GM21825 (cell line): Measurements from ENCODE around the gene RALGDS.

ENCODE experiments used
- ATAC-seq: cut with Tn5 transposase; IDR thresholded peaks from one replicate; pipeline ENCODE4 v1.9.1; 2021; ENCODE audit warnings: mild to moderate bottlenecking, moderate library complexity; ENCODE audit not compliant: unreplicated experiment

Gene RALGDS

GRCh38 chr9:133120501-133121197 lies 391 bp downstream of the RALGDS start:
- no peak for ATAC-seq

- no peak for ATAC-seq
Measured at GRCh38 chr9:133119846-133120500, 1.1 kb downstream of the RALGDS start.

GRCh38 chr9:133119103-133119845 lies 1.8 kb downstream of the RALGDS start:
- ATAC-seq = no peak

- ATAC-seq = no peak
Measured at GRCh38 chr9:133118568-133118967, 2.5 kb downstream of the RALGDS start.

- no peak for ATAC-seq
Measured at GRCh38 chr9:133118179-133118520, 2.9 kb downstream of the RALGDS start.

GRCh38 chr9:133117271-133118178 lies 3.5 kb downstream of the RALGDS start:
- ATAC-seq = no peak

GRCh38 chr9:133116346-133117231 lies 4.5 kb downstream of the RALGDS start:
- ATAC-seq = no peak

- peak; percentile 63 for ATAC-seq
Measured at GRCh38 chr9:133115604-133116345, 5.3 kb downstream of the RALGDS start.

GRCh38 chr9:133114886-133115603 lies 6.0 kb downstream of the RALGDS start:
- no peak for ATAC-seq

- no peak for ATAC-seq
Measured at GRCh38 chr9:133113949-133114885, 6.8 kb downstream of the RALGDS start.

- no peak for ATAC-seq
Measured at GRCh38 chr9:133113163-133113948, 7.7 kb downstream of the RALGDS start.

GRCh38 chr9:133112663-133113026 lies 8.4 kb downstream of the RALGDS start:
- ATAC-seq = no peak

- no peak for ATAC-seq
Measured at GRCh38 chr9:133111808-133112662, 9.0 kb downstream of the RALGDS start.

GRCh38 chr9:133109931-133110650 lies 10.9 kb downstream of the RALGDS start:
- ATAC-seq = no peak
